Sigmoid colon (tissue), 4 donors: ENCODE data around the gene BBS5.

Experiments
- EP300 ChIP-seq, 4 donors: sonication (generic); formaldehyde crosslinking; IDR thresholded peaks; one replicate each; pipeline ENCODE4 v1.6.1; 2017; ENCODE audit warnings: antibody characterized with exemption in 4 of 4
- POLR2A ChIP-seq, 2 donors: fragments of 450-650 bp; IDR thresholded peaks; one replicate each; pipeline ENCODE4 v1.6.1; 2016; ENCODE audit warnings: antibody characterized with exemption in 2 of 2, mild to moderate bottlenecking in 2 of 2, moderate library complexity in 2 of 2
- POLR2AphosphoS5 ChIP-seq, 4 donors: sonication (generic); formaldehyde crosslinking; IDR thresholded peaks; one replicate each; pipeline ENCODE4 v1.6.1; 2017; ENCODE audit warnings: antibody characterized with exemption in 4 of 4
- TF ChIP-seq, protein P1 (sequence below), 4 experiments: fragments of 450-650 bp in 3 of 4; fragments of 200-600 bp in 1 of 4; IDR thresholded peaks; one replicate each; pipeline ENCODE4 v1.5.1; 2016 to 2019; ENCODE audit warnings: antibody characterized with exemption in 4 of 4, mild to moderate bottlenecking in 3 of 4, moderate library complexity in 2 of 4

DNA sequence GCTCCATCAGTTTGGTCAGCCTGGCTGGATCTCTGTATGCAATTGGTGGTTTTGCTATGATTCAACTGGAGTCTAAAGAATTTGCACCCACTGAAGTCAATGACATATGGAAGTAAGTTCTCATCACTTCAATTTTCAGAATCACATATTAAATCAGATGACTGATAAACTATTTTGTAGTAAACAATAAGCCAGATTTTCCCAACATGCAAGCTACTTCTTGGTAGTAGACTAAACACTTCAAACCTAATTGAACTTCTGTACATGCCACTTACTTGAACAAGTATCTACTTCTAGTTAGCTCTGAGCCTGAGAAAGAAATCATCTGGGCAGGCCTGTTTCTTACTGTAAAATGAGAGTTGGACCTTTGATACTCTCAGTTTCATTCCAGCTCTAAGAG is 41.6 kb downstream of the BBS5 start:
- TF ChIP-seq, protein P1, sequence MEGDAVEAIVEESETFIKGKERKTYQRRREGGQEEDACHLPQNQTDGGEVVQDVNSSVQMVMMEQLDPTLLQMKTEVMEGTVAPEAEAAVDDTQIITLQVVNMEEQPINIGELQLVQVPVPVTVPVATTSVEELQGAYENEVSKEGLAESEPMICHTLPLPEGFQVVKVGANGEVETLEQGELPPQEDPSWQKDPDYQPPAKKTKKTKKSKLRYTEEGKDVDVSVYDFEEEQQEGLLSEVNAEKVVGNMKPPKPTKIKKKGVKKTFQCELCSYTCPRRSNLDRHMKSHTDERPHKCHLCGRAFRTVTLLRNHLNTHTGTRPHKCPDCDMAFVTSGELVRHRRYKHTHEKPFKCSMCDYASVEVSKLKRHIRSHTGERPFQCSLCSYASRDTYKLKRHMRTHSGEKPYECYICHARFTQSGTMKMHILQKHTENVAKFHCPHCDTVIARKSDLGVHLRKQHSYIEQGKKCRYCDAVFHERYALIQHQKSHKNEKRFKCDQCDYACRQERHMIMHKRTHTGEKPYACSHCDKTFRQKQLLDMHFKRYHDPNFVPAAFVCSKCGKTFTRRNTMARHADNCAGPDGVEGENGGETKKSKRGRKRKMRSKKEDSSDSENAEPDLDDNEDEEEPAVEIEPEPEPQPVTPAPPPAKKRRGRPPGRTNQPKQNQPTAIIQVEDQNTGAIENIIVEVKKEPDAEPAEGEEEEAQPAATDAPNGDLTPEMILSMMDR (IDR thresholded peaks at IDR 0.05), result no peak
- TF ChIP-seq POLR2AphosphoS5 (IDR thresholded peaks at IDR 0.05) (no peak), POLR2A (IDR thresholded peaks at IDR 0.05) (no peak), EP300 (IDR thresholded peaks at IDR 0.05) (no peak)
